K562 (cell line): ENCODE data around the gene UBE3D. TPM values are rescaled to one million over a fixed set of nuclear protein-coding genes. Genes with fewer than 3 reads are reported as not detected.

ENCODE experiments used
- ARID1B ChIP-seq: fragments of 450-650 bp; IDR thresholded peaks from 2 replicates; pipeline ENCODE4 v1.6.1; 2016; ENCODE audit warnings: antibody characterized with exemption, mild to moderate bottlenecking, inconsistent platforms
- BACH1 ChIP-seq: fragments of 200-800 bp; sonication (Bioruptor generic); IDR thresholded peaks from 2 replicates; pipeline ENCODE4 v1.6.1; 2016; ENCODE audit warnings: missing genetic modification characterization, missing compliant biosample characterization
- C11orf30 ChIP-seq: fragments of 450-650 bp; IDR thresholded peaks from 2 replicates; pipeline ENCODE4 v1.6.1; 2016; ENCODE audit warnings: low read depth, mild to moderate bottlenecking
- ETV1 ChIP-seq: fragments of 450-650 bp; conservative IDR thresholded peaks from 2 replicates; pipeline ENCODE4 v1.6.1; 2016; ENCODE audit warnings: missing genetic modification characterization, control low read depth, low read depth, missing compliant biosample characterization
- L3MBTL2 ChIP-seq: fragments of 450-650 bp; IDR thresholded peaks from 2 replicates; pipeline ENCODE4 v1.6.1; 2016; ENCODE audit warnings: mild to moderate bottlenecking, moderate library complexity
- NEUROD1 ChIP-seq: fragments of 150-350 bp; IDR thresholded peaks from 2 replicates; pipeline ENCODE4 v1.6.1; 2014; ENCODE audit warnings: borderline replicate concordance, low read length, low read depth; ENCODE audit not compliant: partially characterized antibody
- NFE2 ChIP-seq: IDR thresholded peaks from 2 replicates; pipeline ENCODE4 v1.6.1; 2014; ENCODE audit warnings: antibody characterized with exemption, low read depth
- NFRKB ChIP-seq: fragments of 450-650 bp; IDR thresholded peaks from 2 replicates; pipeline ENCODE4 v1.6.1; 2016; ENCODE audit warnings: low read depth
- NFXL1 ChIP-seq: fragments of 450-650 bp; formaldehyde crosslinking; IDR thresholded peaks from 2 replicates; pipeline ENCODE4 v1.4.0; 2021; ENCODE audit warnings: mild to moderate bottlenecking
- PTBP1 ChIP-seq: fragments of 200-400 bp; formaldehyde crosslinking; IDR thresholded peaks from 2 replicates; pipeline ENCODE4 v1.6.1; 2017; ENCODE audit warnings: low read depth, low read length
- SMAD4 ChIP-seq: fragments of 250-450 bp; sonication (Bioruptor Pico); conservative IDR thresholded peaks from 2 replicates; pipeline ENCODE4 v1.8.0; 2021; ENCODE audit warnings: inconsistent platforms, mild to moderate bottlenecking, moderate library complexity
- ZFX ChIP-seq: sonication (generic); formaldehyde crosslinking; IDR thresholded peaks from 2 replicates; pipeline ENCODE4 v1.8.0; 2022; ENCODE audit warnings: mild to moderate bottlenecking, missing genetic modification reagents, moderate library complexity
- ZNF263 ChIP-seq: sonication (generic); formaldehyde crosslinking; IDR thresholded peaks from 2 replicates; pipeline ENCODE4 v1.8.0; 2022; ENCODE audit warnings: mild to moderate bottlenecking, missing genetic modification reagents, borderline replicate concordance
- ZNF668 ChIP-seq: fragments of 250-450 bp; sonication (Bioruptor Pico); IDR thresholded peaks from 2 replicates; pipeline ENCODE4 v1.8.0; 2022; ENCODE audit warnings: mild to moderate bottlenecking, inconsistent platforms
- polyA plus RNA-seq, 8 experiments: library from polyadenylated mRNA; depleted of rRNA in 4 of 8; stranded (reverse) in 5 of 8; unstranded in 3 of 8; fragments of >200 nt; fragmentation: Nextera tagmentation in 2 of 8; fragmentation: Illumina TruSeq in 1 of 8; extraction: Ambion mirVana in 2 of 8; extraction: Trizol in 1 of 8; gene quantifications; 2 replicates each; pipeline versions ENCODE4 v1.2.1 to v1.2.3, GENCODE V29; 2011 to 2014; ENCODE audit warnings: inconsistent platforms in 1 of 8, missing spikeins in 1 of 8
- total RNA-seq, 7 experiments: library from RNA; depleted of rRNA in 6 of 7; stranded (reverse); fragments of >200 nt in 6 of 7; fragmentation: Illumina TruSeq in 2 of 7; extraction: Trizol in 2 of 7; gene quantifications; 2 replicates each; pipeline versions ENCODE4 v1.2.1 to v1.2.3, GENCODE V29; 2011 to 2021; ENCODE audit warnings: low replicate concordance in 1 of 7
- TF ChIP-seq, protein P1 (sequence below): fragments of 450-650 bp; IDR thresholded peaks from 2 replicates; pipeline ENCODE4 v1.6.1; 2017; ENCODE audit warnings: antibody characterized with exemption, mild to moderate bottlenecking
- TF ChIP-seq, protein P2 (sequence below), 2 experiments: IDR thresholded peaks in 1 of 2; conservative IDR thresholded peaks in 1 of 2; 2 replicates each; pipeline ENCODE4 v1.6.1; 2016; ENCODE audit warnings: low read depth in 2 of 2, mild to moderate bottlenecking in 1 of 2, missing compliant biosample characterization in 1 of 2, missing genetic modification characterization in 1 of 2, moderate library complexity in 1 of 2
- TF ChIP-seq, protein P3 (sequence below): fragments of 450-650 bp; conservative IDR thresholded peaks from 2 replicates; pipeline ENCODE4 v1.6.1; 2016; ENCODE audit warnings: missing genetic modification characterization, low read depth, mild to moderate bottlenecking, missing compliant biosample characterization, moderate library complexity
- TF ChIP-seq, protein P4 (sequence below): fragments of 450-650 bp; IDR thresholded peaks from 2 replicates; pipeline ENCODE4 v1.6.1; 2016; ENCODE audit warnings: missing biosample characterization, missing genetic modification characterization

Gene UBE3D
- total and polyA plus RNA-seq, 9 of the 15 experiments (the other 6 are each of a cell fraction or from before 2014, with no cell fraction given) = 9.4 to 17.6 (median 11.9) TPM

DNA sequence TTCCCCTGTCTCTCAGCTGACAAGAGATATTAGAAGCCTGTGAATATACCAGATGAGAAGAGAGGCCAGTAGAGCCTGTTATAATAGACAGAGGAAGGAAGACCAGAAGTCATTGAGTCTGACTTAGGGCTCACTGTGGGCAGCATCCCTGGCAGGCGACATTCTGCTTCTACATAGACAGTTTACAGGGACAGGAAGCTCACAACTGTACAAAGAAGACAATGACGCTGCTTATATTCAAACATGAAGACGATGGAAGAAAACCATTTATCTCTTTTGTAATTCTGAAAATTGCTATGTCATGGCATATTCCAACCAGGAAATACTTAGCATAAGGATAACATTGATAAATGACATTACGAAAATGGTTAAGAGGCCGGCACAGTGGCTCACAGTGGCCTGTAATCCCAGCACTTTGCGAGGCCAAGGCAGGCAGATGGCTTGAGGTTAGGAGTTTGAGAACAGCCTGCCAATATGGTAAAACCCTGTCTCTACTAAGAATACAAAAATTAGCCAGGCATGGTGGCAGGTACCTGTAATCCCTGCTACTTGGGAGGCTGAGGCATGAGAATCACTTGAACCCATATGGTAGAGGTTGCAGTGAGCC lies 170.9 kb downstream of the UBE3D start (continued):
- TF ChIP-seq NFRKB = peak; percentile 59
- peak; percentile 41; the same call in 1 of the 2 replicates for TF ChIP-seq SMAD4
- TF ChIP-seq, protein P1, sequence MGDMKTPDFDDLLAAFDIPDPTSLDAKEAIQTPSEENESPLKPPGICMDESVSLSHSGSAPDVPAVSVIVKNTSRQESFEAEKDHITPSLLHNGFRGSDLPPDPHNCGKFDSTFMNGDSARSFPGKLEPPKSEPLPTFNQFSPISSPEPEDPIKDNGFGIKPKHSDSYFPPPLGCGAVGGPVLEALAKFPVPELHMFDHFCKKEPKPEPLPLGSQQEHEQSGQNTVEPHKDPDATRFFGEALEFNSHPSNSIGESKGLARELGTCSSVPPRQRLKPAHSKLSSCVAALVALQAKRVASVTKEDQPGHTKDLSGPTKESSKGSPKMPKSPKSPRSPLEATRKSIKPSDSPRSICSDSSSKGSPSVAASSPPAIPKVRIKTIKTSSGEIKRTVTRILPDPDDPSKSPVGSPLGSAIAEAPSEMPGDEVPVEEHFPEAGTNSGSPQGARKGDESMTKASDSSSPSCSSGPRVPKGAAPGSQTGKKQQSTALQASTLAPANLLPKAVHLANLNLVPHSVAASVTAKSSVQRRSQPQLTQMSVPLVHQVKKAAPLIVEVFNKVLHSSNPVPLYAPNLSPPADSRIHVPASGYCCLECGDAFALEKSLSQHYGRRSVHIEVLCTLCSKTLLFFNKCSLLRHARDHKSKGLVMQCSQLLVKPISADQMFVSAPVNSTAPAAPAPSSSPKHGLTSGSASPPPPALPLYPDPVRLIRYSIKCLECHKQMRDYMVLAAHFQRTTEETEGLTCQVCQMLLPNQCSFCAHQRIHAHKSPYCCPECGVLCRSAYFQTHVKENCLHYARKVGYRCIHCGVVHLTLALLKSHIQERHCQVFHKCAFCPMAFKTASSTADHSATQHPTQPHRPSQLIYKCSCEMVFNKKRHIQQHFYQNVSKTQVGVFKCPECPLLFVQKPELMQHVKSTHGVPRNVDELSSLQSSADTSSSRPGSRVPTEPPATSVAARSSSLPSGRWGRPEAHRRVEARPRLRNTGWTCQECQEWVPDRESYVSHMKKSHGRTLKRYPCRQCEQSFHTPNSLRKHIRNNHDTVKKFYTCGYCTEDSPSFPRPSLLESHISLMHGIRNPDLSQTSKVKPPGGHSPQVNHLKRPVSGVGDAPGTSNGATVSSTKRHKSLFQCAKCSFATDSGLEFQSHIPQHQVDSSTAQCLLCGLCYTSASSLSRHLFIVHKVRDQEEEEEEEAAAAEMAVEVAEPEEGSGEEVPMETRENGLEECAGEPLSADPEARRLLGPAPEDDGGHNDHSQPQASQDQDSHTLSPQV = peak; percentile 87
- TF ChIP-seq NEUROD1 = no peak
- TF ChIP-seq, protein P2, sequence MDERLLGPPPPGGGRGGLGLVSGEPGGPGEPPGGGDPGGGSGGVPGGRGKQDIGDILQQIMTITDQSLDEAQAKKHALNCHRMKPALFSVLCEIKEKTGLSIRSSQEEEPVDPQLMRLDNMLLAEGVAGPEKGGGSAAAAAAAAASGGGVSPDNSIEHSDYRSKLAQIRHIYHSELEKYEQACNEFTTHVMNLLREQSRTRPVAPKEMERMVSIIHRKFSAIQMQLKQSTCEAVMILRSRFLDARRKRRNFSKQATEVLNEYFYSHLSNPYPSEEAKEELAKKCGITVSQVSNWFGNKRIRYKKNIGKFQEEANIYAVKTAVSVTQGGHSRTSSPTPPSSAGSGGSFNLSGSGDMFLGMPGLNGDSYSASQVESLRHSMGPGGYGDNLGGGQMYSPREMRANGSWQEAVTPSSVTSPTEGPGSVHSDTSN (CRISPR knock-in tag; IDR thresholded peaks at IDR 0.05; ENCODE audit: low read depth) = no peak
- TF ChIP-seq, protein P2 (tag; conservative IDR thresholded peaks at IDR 0.05; ENCODE audit: low read depth) = peak; percentile 93
- peak; percentile 46; the same call in 1 of the 2 replicates for TF ChIP-seq L3MBTL2
- TF ChIP-seq ZFX (CRISPR knock-in tag) = 0 out of 2 replicates have a peak, but pooled peaks have one; percentile 12
- peak; percentile 93 for TF ChIP-seq C11orf30
- 0 out of 2 replicates have a peak, but pooled peaks have one; percentile 23 for TF ChIP-seq ZNF668
- TF ChIP-seq, protein P3, sequence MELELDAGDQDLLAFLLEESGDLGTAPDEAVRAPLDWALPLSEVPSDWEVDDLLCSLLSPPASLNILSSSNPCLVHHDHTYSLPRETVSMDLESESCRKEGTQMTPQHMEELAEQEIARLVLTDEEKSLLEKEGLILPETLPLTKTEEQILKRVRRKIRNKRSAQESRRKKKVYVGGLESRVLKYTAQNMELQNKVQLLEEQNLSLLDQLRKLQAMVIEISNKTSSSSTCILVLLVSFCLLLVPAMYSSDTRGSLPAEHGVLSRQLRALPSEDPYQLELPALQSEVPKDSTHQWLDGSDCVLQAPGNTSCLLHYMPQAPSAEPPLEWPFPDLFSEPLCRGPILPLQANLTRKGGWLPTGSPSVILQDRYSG (tag) = peak; percentile 36; the same call in 1 of the 2 replicates
- no peak for TF ChIP-seq NFXL1 (CRISPR knock-in tag)
- TF ChIP-seq PTBP1 = no peak
- peak; percentile 52 for TF ChIP-seq ARID1B
- TF ChIP-seq ZNF263 (CRISPR knock-in tag) = no peak; the same call in 1 of the 2 replicates
- peak; percentile 81; the same call in 1 of the 2 replicates for TF ChIP-seq BACH1 (tag)
- peak; percentile 69 for TF ChIP-seq ETV1 (tag)
- TF ChIP-seq, protein P4, sequence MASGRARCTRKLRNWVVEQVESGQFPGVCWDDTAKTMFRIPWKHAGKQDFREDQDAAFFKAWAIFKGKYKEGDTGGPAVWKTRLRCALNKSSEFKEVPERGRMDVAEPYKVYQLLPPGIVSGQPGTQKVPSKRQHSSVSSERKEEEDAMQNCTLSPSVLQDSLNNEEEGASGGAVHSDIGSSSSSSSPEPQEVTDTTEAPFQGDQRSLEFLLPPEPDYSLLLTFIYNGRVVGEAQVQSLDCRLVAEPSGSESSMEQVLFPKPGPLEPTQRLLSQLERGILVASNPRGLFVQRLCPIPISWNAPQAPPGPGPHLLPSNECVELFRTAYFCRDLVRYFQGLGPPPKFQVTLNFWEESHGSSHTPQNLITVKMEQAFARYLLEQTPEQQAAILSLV = peak; percentile 52; the same call in 1 of the 2 replicates
- peak; percentile 89 for TF ChIP-seq NFE2
